DOHH2 (cell line): ENCODE measurements around the gene ZNF32.

ENCODE experiments used
- H3F3A ChIP-seq: fragments of 200-600 bp; sonication (generic), shearing (Covaris generic); 2 replicates; pipeline ENCODE4 v1.6.0; 2016; ENCODE audit warnings: antibody characterized with exemption, mild to moderate bottlenecking; ENCODE audit not compliant: control insufficient read depth, insufficient read depth
- H3K27ac ChIP-seq: fragments of 200-600 bp; sonication (generic); 2 replicates; pipeline ENCODE4 v1.5.1; 2014; ENCODE audit warnings: low read depth, mild to moderate bottlenecking, low read length, moderate library complexity
- H3K27me3 ChIP-seq: fragments of 200-600 bp; sonication (generic); 2 replicates; pipeline ENCODE4 v1.6.1; 2014; ENCODE audit warnings: mild to moderate bottlenecking, low read length, mixed read lengths; ENCODE audit not compliant: control insufficient read depth
- H3K36me3 ChIP-seq: fragments of 200-600 bp; sonication (generic); 2 replicates; pipeline ENCODE4 v1.6.1; 2014; ENCODE audit warnings: mild to moderate bottlenecking, low read length, moderate library complexity, mixed read lengths; ENCODE audit not compliant: control insufficient read depth
- H3K4me1 ChIP-seq: fragments of 200-600 bp; sonication (generic); 2 replicates; pipeline ENCODE4 v1.6.1; 2014; ENCODE audit warnings: mild to moderate bottlenecking, low read length, mixed read lengths; ENCODE audit not compliant: control insufficient read depth
- H3K4me2 ChIP-seq: fragments of 200-600 bp; sonication (generic); 2 replicates; pipeline ENCODE4 v1.6.0; 2014; ENCODE audit warnings: mild to moderate bottlenecking, low read length, moderate library complexity
- H3K4me3 ChIP-seq: fragments of 200-600 bp; sonication (generic); 2 replicates; pipeline ENCODE4 v1.5.1; 2014; ENCODE audit warnings: mild to moderate bottlenecking, low read length, mixed read lengths
- H3K79me2 ChIP-seq: fragments of 200-600 bp; sonication (generic); 2 replicates; pipeline ENCODE4 v1.6.1; 2014; ENCODE audit warnings: mild to moderate bottlenecking, low read length, mixed read lengths; ENCODE audit not compliant: control insufficient read depth
- H3K9me2 ChIP-seq: fragments of 200-600 bp; sonication (generic); replicated peaks from 2 replicates; pipeline ENCODE4 v1.6.1; 2014; ENCODE audit warnings: mild to moderate bottlenecking, low read length, mixed read lengths; ENCODE audit not compliant: control insufficient read depth
- H3K9me3 ChIP-seq: fragments of 200-600 bp; sonication (generic); 2 replicates; pipeline ENCODE4 v1.6.1; 2014; ENCODE audit warnings: antibody characterized with exemption, low read length, mixed read lengths; ENCODE audit not compliant: control insufficient read depth, insufficient read depth
- H4K20me1 ChIP-seq: fragments of 200-600 bp; sonication (generic); 2 replicates; pipeline ENCODE4 v1.6.0; 2014; ENCODE audit warnings: low read depth, mild to moderate bottlenecking, antibody characterized with exemption, low read length, moderate library complexity; ENCODE audit not compliant: control insufficient read depth, insufficient read depth
- EZH2phosphoT487 ChIP-seq: fragments of 200-600 bp; sonication (generic); IDR thresholded peaks from 2 replicates; pipeline ENCODE4 v1.6.1; 2017; ENCODE audit warnings: borderline replicate concordance, mild to moderate bottlenecking, antibody characterized with exemption, low read length, moderate library complexity, mixed read lengths
- TF ChIP-seq, protein P1 (sequence below): fragments of 200-600 bp; sonication (generic); IDR thresholded peaks from one replicate; pipeline ENCODE4 v1.5.1; 2014; ENCODE audit warnings: antibody characterized with exemption, mild to moderate bottlenecking, low read depth, low read length; ENCODE audit not compliant: poor library complexity, severe bottlenecking

The ZNF32 gene

GRCh38 chr10:43673471-43673870 lies 24.8 kb upstream of the ZNF32 start:
- TF ChIP-seq, protein P1, sequence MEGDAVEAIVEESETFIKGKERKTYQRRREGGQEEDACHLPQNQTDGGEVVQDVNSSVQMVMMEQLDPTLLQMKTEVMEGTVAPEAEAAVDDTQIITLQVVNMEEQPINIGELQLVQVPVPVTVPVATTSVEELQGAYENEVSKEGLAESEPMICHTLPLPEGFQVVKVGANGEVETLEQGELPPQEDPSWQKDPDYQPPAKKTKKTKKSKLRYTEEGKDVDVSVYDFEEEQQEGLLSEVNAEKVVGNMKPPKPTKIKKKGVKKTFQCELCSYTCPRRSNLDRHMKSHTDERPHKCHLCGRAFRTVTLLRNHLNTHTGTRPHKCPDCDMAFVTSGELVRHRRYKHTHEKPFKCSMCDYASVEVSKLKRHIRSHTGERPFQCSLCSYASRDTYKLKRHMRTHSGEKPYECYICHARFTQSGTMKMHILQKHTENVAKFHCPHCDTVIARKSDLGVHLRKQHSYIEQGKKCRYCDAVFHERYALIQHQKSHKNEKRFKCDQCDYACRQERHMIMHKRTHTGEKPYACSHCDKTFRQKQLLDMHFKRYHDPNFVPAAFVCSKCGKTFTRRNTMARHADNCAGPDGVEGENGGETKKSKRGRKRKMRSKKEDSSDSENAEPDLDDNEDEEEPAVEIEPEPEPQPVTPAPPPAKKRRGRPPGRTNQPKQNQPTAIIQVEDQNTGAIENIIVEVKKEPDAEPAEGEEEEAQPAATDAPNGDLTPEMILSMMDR: no peak
- TF ChIP-seq EZH2phosphoT487: no peak
- Histone ChIP-seq H3K4me2 (no peak overlapping the region), H3K9me2 (no peaks in the 10 kb centered on the region), H3K36me3 (no peaks in the 10 kb centered on the region), H4K20me1 (no peaks in the 10 kb centered on the region; the same call in 1 of the 2 replicates), H3K4me3 (no peak overlapping the region), H3K4me1 (no peaks in the 10 kb centered on the region), H3K9me3 (no peaks in the 10 kb centered on the region), H3F3A (no peaks in the 10 kb centered on the region), H3K27ac (no peak overlapping the region), H3K27me3 (peaks cover 3% of the 10 kb centered on the region; the same call in 1 of the 2 replicates), H3K79me2 (no peaks in the 10 kb centered on the region)

- Histone ChIP-seq H3K9me2 (no peaks in the 10 kb centered on the region), H3K9me3 (no peaks in the 10 kb centered on the region), H3K27ac (no peak overlapping the region), H3K79me2 (no peaks in the 10 kb centered on the region), H3K27me3 (peaks cover 3% of the 10 kb centered on the region; the same call in 1 of the 2 replicates), H3K4me1 (no peaks in the 10 kb centered on the region), H3K4me3 (no peak overlapping the region), H3K36me3 (no peaks in the 10 kb centered on the region), H3F3A (no peaks in the 10 kb centered on the region), H3K4me2 (no peak overlapping the region), H4K20me1 (no peaks in the 10 kb centered on the region; the same call in 1 of the 2 replicates)
- no peak for TF ChIP-seq EZH2phosphoT487
- TF ChIP-seq, protein P1: peak; percentile 74
Measured at GRCh38 chr10:43671659-43672531, 23.2 kb upstream of the ZNF32 start.

- Histone ChIP-seq H3K4me3 (no peak overlapping the region), H3K27me3 (no peaks in the 10 kb centered on the region; the same call in 1 of the 2 replicates), H3K79me2 (no peaks in the 10 kb centered on the region), H3K4me2 (no peak overlapping the region), H4K20me1 (no peaks in the 10 kb centered on the region; the same call in 1 of the 2 replicates), H3K27ac (no peak overlapping the region), H3F3A (no peaks in the 10 kb centered on the region), H3K4me1 (no peaks in the 10 kb centered on the region), H3K9me2 (no peaks in the 10 kb centered on the region), H3K9me3 (no peaks in the 10 kb centered on the region), H3K36me3 (no peaks in the 10 kb centered on the region)
- TF ChIP-seq, protein P1: no peak
- no peak for TF ChIP-seq EZH2phosphoT487
Measured at GRCh38 chr10:43669386-43669785, 20.7 kb upstream of the ZNF32 start.
